Lower leg skin (tissue), 4 donors: ENCODE measurements around the gene SIPA1. TPM values are rescaled to one million over a fixed set of nuclear protein-coding genes. Genes with fewer than 3 reads are reported as not detected.

Experiments used
- DNase-seq, 2 donors: peaks; one replicate each; pipeline ENCODE4 v3.0.0-alpha.2; 2019; ENCODE audit warnings: low spot score in 2 of 2
- H3K4me3 ChIP-seq: fragments of 200-600 bp; sonication (generic); 2 replicates; pipeline ENCODE4 v1.5.1; 2017; ENCODE audit warnings: mild to moderate bottlenecking, low read depth; ENCODE audit not compliant: poor library complexity, severe bottlenecking
- CTCF ChIP-seq, 3 donors: fragments of 450-650 bp; IDR thresholded peaks; one replicate each; pipeline ENCODE4 v1.5.1; 2016; ENCODE audit warnings: antibody characterized with exemption in 3 of 3, mild to moderate bottlenecking in 3 of 3, moderate library complexity in 2 of 3
- POLR2A ChIP-seq, 2 donors: fragments of 450-650 bp; IDR thresholded peaks; one replicate each; pipeline ENCODE4 v1.6.1; 2016 to 2017; ENCODE audit warnings: antibody characterized with exemption in 2 of 2, mild to moderate bottlenecking in 1 of 2, moderate library complexity in 1 of 2
- WGBS, 2 donors: methylation state at CpG; one replicate each; pipeline ENCODE4 v1.1.5; 2018; 5-methylcytosine and 5-hydroxymethylcytosine counted together
- intact Hi-C: fragments of 100-400 bp; cut with DNase I; formaldehyde crosslinking; loops from one replicate; pipeline ENCODE4 v1.15.0; 2023; ENCODE audit warnings: low total_unique reads
- total RNA-seq, 4 donors: library from RNA; depleted of rRNA; stranded (reverse); fragments of >200 nt; gene quantifications; one replicate each; pipeline ENCODE4 v1.1.0, GENCODE V29; 2016

The SIPA1 gene
- total RNA-seq, 4 donors from 2014 or later: 25.3 to 34.4 (median 28.6) TPM

GRCh38 chr11:65591939-65592857 lies 45.7 kb upstream of the SIPA1 start:
- intact Hi-C loops: no loop called here
- H3K4me3 ChIP-seq: no peak overlapping the region
- 58 to 63% methylated on average over 42 to 55 of the region's 106 CpGs for WGBS, 2 donors
- no peak for DNase-seq
- TF ChIP-seq CTCF (IDR thresholded peaks at IDR 0.05): no peak
- no peak for TF ChIP-seq POLR2A (IDR thresholded peaks at IDR 0.05)

- TF ChIP-seq CTCF (IDR thresholded peaks at IDR 0.05) (no peak), POLR2A (IDR thresholded peaks at IDR 0.05) (no peak)
- DNase-seq: no peak
- H3K4me3 ChIP-seq: no peak overlapping the region
- 43 to 56% methylated on average over 21 to 22 of the region's 22 CpGs for WGBS, 2 donors
- intact Hi-C loops: no loop called here
Observed at GRCh38 chr11:65592858-65593517, 44.9 kb upstream of the SIPA1 start.

- H3K4me3 ChIP-seq: no peak overlapping the region
- no peak for DNase-seq
- no peak for TF ChIP-seq POLR2A (IDR thresholded peaks at IDR 0.05)
- TF ChIP-seq CTCF (IDR thresholded peaks at IDR 0.05): no peak
- intact Hi-C loops: no loop called here
- WGBS, 2 donors: 56 to 57% methylated on average over 19 to 25 of the region's 26 CpGs
Observed at GRCh38 chr11:65593518-65594414, 44.1 kb upstream of the SIPA1 start.

- no peak overlapping the region for H3K4me3 ChIP-seq
- intact Hi-C loops: no loop called here
- 44 to 48% methylated on average over 3 of the region's 3 CpGs for WGBS, 2 donors
- no peak for DNase-seq
- no peak for TF ChIP-seq CTCF (IDR thresholded peaks at IDR 0.05)
- TF ChIP-seq POLR2A (IDR thresholded peaks at IDR 0.05): no peak
Observed at GRCh38 chr11:65595131-65595530, 42.8 kb upstream of the SIPA1 start.

GRCh38 chr11:65595543-65596281 lies 42.2 kb upstream of the SIPA1 start, which contains the start of gene KCNK7:
KCNK7 (minus strand) TSS chr11:65595800; CDS start chr11:65595772, 28 bp downstream.
- TF ChIP-seq CTCF (IDR thresholded peaks at IDR 0.05): no peak
- no peak for TF ChIP-seq POLR2A (IDR thresholded peaks at IDR 0.05)
- whole genome bisulfite sequencing, 2 donors: 42% methylated on average over 12 of the region's 12 CpGs
- no peak for DNase-seq
- intact Hi-C loops: no loop called here
- H3K4me3 ChIP-seq: no peak within 1 kb of the TSS
